DMS 273 treated with DMSO at 0.1 percent for 48 hours (cell line): ENCODE data around the gene ZNF287.

Experiments used
- DNase-seq: peaks from one replicate; lab custom pipeline; 2025; lab: John Stamatoyannopoulos, UW

The ZNF287 gene

DNA sequence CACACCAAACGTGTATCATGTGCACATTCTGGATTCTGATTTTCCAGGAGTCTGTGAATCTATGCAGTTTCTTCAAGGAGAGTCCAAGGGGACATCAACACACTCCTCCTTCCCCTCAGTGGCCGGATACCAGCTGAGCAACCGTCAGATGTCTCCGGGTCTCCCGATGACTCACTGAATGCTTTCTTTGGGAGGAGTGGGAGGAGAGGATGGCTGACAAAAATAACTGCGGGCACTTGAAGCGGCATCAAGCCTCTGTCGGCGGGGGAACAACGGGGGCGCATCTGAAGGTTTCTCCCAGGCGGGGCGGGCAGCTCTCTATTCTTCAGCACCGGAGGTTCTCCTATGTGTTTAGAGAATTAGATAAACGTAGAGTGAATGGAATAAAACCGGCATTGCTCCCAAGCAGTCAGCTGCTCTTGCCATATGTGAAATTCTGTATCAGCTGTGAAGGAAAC lies 52.4 kb downstream of the ZNF287 start:
- DNase-seq: peak; percentile 1

DNA sequence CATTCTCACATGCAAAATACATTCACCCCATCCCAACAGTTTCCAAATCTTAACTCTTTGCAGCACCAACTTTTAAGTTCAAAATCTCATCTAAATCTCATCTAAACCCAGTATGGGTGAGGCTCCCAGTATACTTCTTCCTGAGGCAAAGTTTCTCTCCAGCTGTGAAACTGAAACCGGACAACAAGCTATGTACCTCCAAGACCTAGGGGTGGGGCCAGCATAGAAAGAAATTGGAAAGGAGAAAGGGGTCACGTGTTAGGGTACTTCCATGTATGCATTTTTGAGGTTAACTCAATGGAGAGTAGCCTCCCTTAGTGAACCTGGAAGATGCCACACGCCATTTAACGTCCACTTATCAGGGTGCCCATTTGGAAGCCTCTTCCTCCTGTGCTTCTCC lies 53.1 kb downstream of the ZNF287 start:
- DNase-seq: no peak

DNA sequence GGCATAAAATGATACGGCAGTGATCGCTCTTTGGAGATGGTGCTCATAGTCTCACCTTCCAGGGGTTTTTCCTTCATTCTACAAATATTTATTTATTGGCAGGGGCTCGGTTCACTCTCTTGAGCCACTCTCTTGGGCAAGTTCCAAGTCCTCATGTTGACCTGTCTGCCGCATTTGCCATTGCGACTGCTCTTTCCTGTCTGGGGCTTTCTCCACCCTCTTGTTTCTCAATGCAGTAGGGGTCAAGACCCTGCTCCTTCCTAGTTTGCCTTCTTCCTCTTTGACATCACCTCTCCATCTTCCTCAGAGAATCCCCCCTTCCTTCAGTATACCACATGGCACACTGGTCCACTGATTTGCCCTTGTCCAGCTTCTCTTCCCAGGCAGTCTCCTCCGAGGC lies 55.1 kb downstream of the ZNF287 start:
- no peak for DNase-seq

DNA sequence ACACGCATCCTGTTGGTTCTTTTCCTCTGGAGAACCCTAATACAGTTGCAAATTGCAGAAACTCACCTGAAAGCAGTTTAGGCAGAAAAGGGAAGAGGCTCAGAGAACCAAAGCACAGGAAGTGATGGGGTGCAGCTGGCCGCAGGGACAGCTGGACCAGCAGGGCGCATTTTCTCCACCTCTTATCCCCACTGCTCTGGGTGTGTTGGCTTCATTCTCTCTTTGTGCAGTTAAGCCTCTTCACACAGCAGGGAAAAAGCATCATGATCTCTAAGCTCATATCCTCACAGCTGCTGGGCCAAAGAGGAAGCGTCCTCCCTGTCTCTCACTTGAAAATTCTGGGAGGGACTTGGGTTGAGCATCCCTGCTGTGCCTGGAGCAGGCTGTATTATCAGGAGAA lies 57.0 kb downstream of the ZNF287 start:
- no peak for DNase-seq

DNA sequence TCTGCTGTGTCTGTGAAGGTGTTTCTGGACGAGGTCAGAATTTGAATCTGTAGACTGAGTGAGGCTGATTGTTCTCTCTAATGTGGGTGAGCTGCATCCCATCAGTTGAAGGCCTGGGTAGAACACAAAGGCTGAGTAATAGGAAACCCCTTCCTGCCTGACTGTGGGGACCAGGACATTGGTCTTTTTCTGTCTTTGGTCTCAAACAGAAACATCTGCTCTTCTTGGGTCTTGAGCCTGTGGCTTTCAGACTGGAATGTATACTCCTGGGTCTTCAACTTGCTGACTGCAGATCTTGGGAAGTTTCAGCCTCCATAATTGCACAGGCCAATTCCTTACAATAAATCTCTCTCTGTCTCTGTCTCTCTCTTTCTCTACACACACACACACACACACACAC lies 57.4 kb downstream of the ZNF287 start:
- no peak for DNase-seq

DNA sequence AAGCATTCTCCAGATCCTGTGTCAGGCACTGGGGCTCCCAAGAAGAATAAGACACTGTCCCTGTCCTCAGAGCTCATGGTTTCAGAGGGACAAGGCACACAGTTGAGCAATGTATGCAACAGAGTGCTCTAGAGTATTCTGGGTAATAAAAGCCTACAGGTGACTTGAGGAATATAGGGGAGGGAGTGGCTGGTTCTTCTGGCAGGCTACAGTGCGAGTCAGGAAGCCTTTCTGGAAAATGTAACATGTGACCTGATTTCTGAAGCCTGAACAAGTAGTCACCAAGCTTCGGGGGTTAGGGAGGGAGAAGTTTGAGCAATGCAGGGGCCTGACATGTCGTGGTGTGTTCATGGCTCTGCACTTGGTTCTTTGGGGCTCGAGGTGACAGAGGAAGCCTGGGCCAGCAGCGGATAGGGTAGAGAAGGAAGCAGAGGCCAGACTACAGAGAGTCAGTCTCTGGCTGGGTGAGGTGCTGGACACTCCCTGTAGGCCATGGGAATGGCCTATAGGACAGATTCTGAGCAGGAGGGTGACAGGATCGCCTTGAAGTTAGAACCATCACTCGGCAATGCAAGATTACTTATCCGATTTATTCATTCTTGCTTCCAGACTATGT lies 61.0 kb downstream of the ZNF287 start:
- no peak for DNase-seq

DNA sequence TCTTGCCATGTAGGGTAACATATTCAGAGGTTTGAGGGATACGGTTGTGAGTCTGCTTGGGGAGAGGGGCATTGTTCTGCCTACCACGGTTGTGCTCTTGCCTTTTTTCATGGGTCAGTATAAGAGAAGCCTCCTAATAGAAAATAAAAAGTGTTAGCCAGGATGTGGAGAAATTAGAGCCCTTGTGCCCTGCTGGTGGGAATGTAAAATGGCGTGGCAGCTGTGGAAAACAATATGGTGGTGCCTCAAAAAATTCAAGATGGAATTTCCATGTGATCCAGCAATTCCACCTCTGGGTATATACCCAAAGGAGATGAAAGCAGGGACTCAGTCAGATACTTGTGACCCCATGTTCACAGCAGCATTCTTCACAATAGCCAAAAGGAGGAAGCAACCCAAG lies 62.8 kb downstream of the ZNF287 start:
- DNase-seq: no peak

DNA sequence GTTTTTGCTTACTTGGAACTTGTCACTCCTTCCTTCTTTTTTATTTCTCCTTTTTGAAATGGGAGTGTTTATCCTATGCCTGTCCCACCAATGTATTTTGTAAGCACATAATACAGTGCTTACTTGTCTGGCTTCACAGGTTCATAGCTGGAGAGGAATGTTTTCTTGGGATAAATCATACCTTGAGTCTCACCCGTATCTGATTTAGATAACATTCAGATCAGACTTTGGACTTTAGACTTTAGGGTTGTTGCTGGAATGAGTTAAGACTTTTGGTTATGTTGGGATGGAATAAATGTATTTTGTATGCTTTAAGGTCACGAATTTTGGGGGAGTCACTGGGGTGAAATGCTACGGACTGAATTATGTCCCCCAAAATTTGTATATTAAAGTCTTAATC lies 64.0 kb downstream of the ZNF287 start:
- no peak for DNase-seq
